OCI-LY3 (cell line): ENCODE results near the gene HDAC4.

ENCODE experiments used
- H2AFZ ChIP-seq: fragments of 200-600, 300-600 bp; shearing (Covaris generic); 2 replicates; pipeline ENCODE4 v1.6.0; 2014; ENCODE audit warnings: antibody characterized with exemption, low read depth, low read length
- H3K27ac ChIP-seq: fragments of 200-600, 300-600 bp; sonication (generic); 2 replicates; pipeline ENCODE4 v1.5.1; 2014; ENCODE audit warnings: mild to moderate bottlenecking, low read length, moderate library complexity, mixed read lengths
- H3K27me3 ChIP-seq: fragments of 200-600, 300-600 bp; sonication (generic); 2 replicates; pipeline ENCODE4 v1.6.1; 2014; ENCODE audit warnings: low read depth, low read length, mixed read lengths
- H3K36me3 ChIP-seq: fragments of 200-600, 300-600 bp; sonication (generic); replicated peaks from 2 replicates; pipeline ENCODE3; 2014; ENCODE audit warnings: low read depth, low read length, mixed read lengths
- H3K4me1 ChIP-seq: fragments of 300-600, 200-600 bp; sonication (generic); 2 replicates; pipeline ENCODE4 v1.6.1; 2014; ENCODE audit warnings: low read length, mixed read lengths
- H3K4me2 ChIP-seq: fragments of 200-600, 300-600 bp; sonication (generic); 2 replicates; pipeline ENCODE4 v1.6.1; 2014; ENCODE audit warnings: low read length, mixed read lengths
- H3K4me3 ChIP-seq: fragments of 300-600, 200-600 bp; sonication (generic); 2 replicates; pipeline ENCODE4 v1.5.1; 2014; ENCODE audit warnings: antibody characterized with exemption, mild to moderate bottlenecking, low read length, moderate library complexity
- H3K79me2 ChIP-seq: fragments of 300-600, 200-600 bp; shearing (Covaris generic); 2 replicates; pipeline ENCODE4 v1.6.1; 2014; ENCODE audit warnings: mild to moderate bottlenecking, low read length, mixed read lengths
- H3K9ac ChIP-seq: fragments of 300-600, 200-600 bp; shearing (Covaris generic); 2 replicates; pipeline ENCODE4 v1.6.0; 2014; ENCODE audit warnings: mild to moderate bottlenecking, low read length, moderate library complexity
- H3K9me3 ChIP-seq: fragments of 200-600, 300-600 bp; shearing (Covaris generic); 2 replicates; pipeline ENCODE4 v1.6.1; 2014; ENCODE audit warnings: low read length, mixed read lengths; ENCODE audit not compliant: insufficient read depth
- H4K20me1 ChIP-seq: fragments of 200-600, 300-600 bp; sonication (generic); 2 replicates; pipeline ENCODE4 v1.6.1; 2016; ENCODE audit warnings: low read length, mixed read lengths; ENCODE audit not compliant: insufficient read depth
- EZH2phosphoT487 ChIP-seq: fragments of 200-600 bp; shearing (Covaris generic); IDR thresholded peaks from 2 replicates; pipeline ENCODE4 v1.6.1; 2018; ENCODE audit warnings: antibody characterized with exemption, mixed run types, low read depth
- TF ChIP-seq, protein P1 (sequence below): fragments of 200-600, 300-600 bp; sonication (generic); IDR thresholded peaks from 2 replicates; pipeline ENCODE4 v1.5.1; 2014; ENCODE audit warnings: antibody characterized with exemption, low read length, low read depth

The HDAC4 gene

DNA sequence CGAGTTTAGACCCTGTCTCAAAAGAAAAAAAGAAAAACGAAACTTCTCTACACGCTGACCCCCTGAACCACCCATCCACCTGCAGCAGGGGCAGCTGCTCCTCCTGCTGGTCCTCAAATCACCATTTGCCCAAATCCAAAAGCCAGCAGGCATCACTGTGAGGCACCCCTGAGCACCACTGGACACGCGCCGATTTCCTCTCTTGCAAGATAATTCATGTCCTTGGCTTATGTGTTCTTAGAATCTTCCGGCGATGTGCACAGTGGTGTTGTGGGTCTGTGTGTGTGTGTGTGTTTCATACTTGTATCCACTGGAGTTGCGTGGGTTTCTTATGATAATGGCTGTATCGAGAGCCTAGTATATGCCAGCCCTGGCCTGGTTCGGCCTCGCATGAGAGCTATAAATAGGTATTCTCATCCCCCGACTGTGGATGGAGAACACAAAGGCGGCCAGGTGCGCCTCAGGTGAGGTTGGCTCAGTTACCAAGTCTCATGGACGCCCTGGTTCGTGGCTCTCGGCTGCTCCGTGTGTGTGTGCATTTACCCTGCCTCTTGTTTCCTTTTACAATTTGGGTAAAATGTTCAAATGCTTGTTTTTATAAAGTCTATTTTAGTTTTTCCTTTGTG, 235.5 kb downstream of the HDAC4 start:
- Histone ChIP-seq H3K27ac (no peak overlapping the region), H3K4me2 (no peak overlapping the region), H3K4me1 (peaks cover 8% of the 10 kb centered on the region; the same call in 1 of the 2 replicates), H2AFZ (no peak overlapping the region), H3K4me3 (no peak overlapping the region), H3K27me3 (no peaks in the 10 kb centered on the region), H3K36me3 (no peaks in the 10 kb centered on the region), H3K9me3 (no peaks in the 10 kb centered on the region), H4K20me1 (no peaks in the 10 kb centered on the region), H3K79me2 (no peaks in the 10 kb centered on the region), H3K9ac (no peak overlapping the region)
- TF ChIP-seq EZH2phosphoT487: no peak
- TF ChIP-seq, protein P1, sequence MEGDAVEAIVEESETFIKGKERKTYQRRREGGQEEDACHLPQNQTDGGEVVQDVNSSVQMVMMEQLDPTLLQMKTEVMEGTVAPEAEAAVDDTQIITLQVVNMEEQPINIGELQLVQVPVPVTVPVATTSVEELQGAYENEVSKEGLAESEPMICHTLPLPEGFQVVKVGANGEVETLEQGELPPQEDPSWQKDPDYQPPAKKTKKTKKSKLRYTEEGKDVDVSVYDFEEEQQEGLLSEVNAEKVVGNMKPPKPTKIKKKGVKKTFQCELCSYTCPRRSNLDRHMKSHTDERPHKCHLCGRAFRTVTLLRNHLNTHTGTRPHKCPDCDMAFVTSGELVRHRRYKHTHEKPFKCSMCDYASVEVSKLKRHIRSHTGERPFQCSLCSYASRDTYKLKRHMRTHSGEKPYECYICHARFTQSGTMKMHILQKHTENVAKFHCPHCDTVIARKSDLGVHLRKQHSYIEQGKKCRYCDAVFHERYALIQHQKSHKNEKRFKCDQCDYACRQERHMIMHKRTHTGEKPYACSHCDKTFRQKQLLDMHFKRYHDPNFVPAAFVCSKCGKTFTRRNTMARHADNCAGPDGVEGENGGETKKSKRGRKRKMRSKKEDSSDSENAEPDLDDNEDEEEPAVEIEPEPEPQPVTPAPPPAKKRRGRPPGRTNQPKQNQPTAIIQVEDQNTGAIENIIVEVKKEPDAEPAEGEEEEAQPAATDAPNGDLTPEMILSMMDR: no peak

DNA sequence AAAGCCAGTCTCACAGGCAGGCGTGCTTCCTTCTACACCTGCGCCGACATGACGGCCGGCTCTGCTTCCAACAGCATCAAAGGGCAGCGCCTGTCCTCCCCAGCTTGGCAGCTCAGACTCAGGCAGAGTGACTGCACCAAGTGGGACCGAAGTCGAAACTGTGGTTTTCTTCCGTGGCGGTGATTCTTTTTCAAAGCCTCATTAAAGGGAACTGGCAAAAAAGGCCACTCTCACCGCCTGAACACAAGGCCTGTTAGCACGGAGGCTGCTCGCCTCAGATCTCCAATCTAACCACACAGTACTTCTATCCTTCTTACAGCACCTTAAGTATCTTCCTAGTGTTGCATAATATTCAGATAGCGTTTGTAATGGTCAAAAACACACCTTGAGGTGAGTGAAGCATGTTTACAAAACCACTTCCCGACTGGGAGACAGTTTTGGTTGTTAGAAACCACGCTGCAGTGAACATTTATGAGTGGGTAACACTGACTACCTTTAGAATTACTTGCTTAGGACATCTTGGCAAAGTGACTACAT, 236.4 kb downstream of the HDAC4 start:
- peaks cover 8% of the 10 kb centered on the region; the same call in 1 of the 2 replicates for H3K4me1 ChIP-seq
- no peak for TF ChIP-seq EZH2phosphoT487
- TF ChIP-seq, protein P1: no peak
- H3K9ac ChIP-seq: no peak overlapping the region
- no peaks in the 10 kb centered on the region for H4K20me1 ChIP-seq
- H3K4me2 ChIP-seq: no peak overlapping the region
- H3K27ac ChIP-seq: no peak overlapping the region
- H3K27me3 ChIP-seq: no peaks in the 10 kb centered on the region
- no peaks in the 10 kb centered on the region for H3K79me2 ChIP-seq
- H2AFZ ChIP-seq: no peak overlapping the region
- H3K9me3 ChIP-seq: no peaks in the 10 kb centered on the region
- H3K4me3 ChIP-seq: no peak overlapping the region
- H3K36me3 ChIP-seq: no peaks in the 10 kb centered on the region

DNA sequence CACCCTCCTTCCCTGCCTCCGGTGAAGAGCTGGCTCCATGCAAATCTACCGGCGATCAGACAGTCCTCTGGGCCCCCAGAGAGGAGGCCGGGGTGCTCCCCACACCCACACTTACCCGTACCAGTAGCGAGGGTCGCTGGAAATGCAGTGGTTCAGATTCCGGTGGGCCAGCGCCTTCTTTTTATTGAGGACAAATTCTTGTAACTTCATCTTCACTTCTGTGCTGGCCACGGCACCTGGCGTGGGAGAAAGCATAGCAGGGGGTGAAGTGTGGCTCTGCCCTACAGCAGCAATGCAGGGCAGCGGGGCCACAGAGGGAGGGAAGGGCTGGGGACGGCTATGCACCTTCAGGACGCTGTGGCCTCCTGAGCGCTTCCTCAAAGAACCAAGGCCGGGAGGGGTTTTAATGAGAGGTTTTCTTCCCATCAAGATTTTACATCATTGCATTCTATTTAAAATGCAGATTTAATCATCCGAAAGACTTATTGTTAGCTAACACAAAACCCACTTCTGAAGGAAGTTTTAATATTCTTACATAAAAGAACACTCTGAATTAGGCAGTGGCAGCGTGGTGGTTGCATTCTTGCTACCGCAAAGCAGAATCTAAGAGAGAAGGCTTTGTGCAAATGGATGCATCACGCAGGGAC, 237.0 kb downstream of the HDAC4 start:
- no peak for TF ChIP-seq EZH2phosphoT487
- TF ChIP-seq, protein P1: no peak
- peaks cover 8% of the 10 kb centered on the region; the same call in 1 of the 2 replicates for H3K4me1 ChIP-seq
- no peaks in the 10 kb centered on the region for H4K20me1 ChIP-seq
- no peak overlapping the region for H3K27ac ChIP-seq
- no peak overlapping the region for H3K4me2 ChIP-seq
- no peaks in the 10 kb centered on the region for H3K27me3 ChIP-seq
- no peaks in the 10 kb centered on the region for H3K36me3 ChIP-seq
- H2AFZ ChIP-seq: no peak overlapping the region
- H3K4me3 ChIP-seq: no peak overlapping the region
- no peaks in the 10 kb centered on the region for H3K9me3 ChIP-seq
- no peak overlapping the region for H3K9ac ChIP-seq
- no peaks in the 10 kb centered on the region for H3K79me2 ChIP-seq

DNA sequence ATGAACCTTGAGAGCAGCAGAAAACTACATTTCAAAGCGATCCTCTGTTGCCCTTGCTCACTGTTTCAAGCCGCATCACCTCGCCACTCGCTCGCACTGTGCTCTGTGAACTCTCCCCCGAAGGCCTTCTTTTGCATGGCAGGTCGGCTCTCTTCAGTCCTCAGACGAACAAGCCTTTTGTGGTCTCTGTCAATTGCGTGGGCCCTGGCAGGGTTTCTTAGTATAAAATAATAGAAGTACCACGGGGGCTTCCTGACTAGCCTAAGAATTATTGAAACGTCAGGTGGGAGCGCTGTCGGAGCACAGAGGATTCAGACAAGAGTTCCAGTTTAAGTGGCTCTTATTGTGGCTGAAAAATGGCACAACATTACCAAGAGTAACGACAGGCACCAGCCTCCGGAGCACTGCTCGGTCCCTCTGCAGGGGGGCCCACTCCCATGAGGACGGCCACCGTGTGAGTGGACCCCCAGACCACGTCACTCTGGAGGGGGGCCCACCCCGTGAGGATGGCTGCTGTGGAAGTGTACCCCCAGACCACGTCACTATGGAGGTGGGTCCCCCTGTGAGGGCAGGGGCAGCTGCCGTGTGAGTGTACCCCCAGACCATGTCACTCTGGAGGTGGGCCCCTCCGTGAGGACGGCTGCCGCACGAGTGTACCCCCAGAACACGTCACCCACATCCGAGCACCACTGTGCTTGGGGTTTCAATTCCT, 237.7 kb downstream of the HDAC4 start:
- Histone ChIP-seq H3K9ac (no peak overlapping the region), H3K36me3 (no peaks in the 10 kb centered on the region), H3K4me1 (peaks cover 8% of the 10 kb centered on the region; the same call in 1 of the 2 replicates), H2AFZ (no peak overlapping the region), H3K4me3 (no peak overlapping the region), H3K4me2 (no peak overlapping the region), H3K79me2 (no peaks in the 10 kb centered on the region), H3K27me3 (no peaks in the 10 kb centered on the region), H3K27ac (no peak overlapping the region), H4K20me1 (no peaks in the 10 kb centered on the region), H3K9me3 (no peaks in the 10 kb centered on the region)
- TF ChIP-seq, protein P1: no peak
- TF ChIP-seq EZH2phosphoT487: no peak
